ENCODE data around the gene HK1.

HK1 gene

GRCh38 chr10:69406302-69406811, 128.1 kb downstream of the HK1 start:
- DNase-seq (ENCODE audit: low read depth): no peak

- DNase-seq (ENCODE audit: low read depth): no peak
These were observed 128.7 kb downstream of the HK1 start for GRCh38 chr10:69406816-69407580.

- DNase-seq (ENCODE audit: low read depth): no peak
These were observed 129.5 kb downstream of the HK1 start for GRCh38 chr10:69407621-69408301.

GRCh38 chr10:69408318-69409175, 130.3 kb downstream of the HK1 start:
- peak; percentile 57 for DNase-seq (ENCODE audit: low read depth)

- DNase-seq (ENCODE audit: low read depth): no peak
These were observed 130.8 kb downstream of the HK1 start for GRCh38 chr10:69409176-69409495.

GRCh38 chr10:69409968-69410367, 131.7 kb downstream of the HK1 start:
- DNase-seq (ENCODE audit: low read depth): no peak

- no peak for DNase-seq (ENCODE audit: low read depth)
These were observed 132.2 kb downstream of the HK1 start for GRCh38 chr10:69410487-69410886.

- DNase-seq (ENCODE audit: low read depth): no peak
These were observed 133.2 kb downstream of the HK1 start for GRCh38 chr10:69411476-69411875.

GRCh38 chr10:69412232-69412790, 134.0 kb downstream of the HK1 start:
- DNase-seq (ENCODE audit: low read depth): no peak

- DNase-seq (ENCODE audit: low read depth): peak; percentile 31
These were observed 135.0 kb downstream of the HK1 start for GRCh38 chr10:69413221-69413865.

- DNase-seq (ENCODE audit: low read depth): no peak
These were observed 136.0 kb downstream of the HK1 start for GRCh38 chr10:69414036-69415018.

GRCh38 chr10:69415049-69415448, 136.8 kb downstream of the HK1 start:
- DNase-seq (ENCODE audit: low read depth): no peak

GRCh38 chr10:69415951-69416350, 137.7 kb downstream of the HK1 start:
- no peak for DNase-seq (ENCODE audit: low read depth)

- no peak for DNase-seq (ENCODE audit: low read depth)
These were observed 138.4 kb downstream of the HK1 start, which contains the start of gene TACR2 for GRCh38 chr10:69416695-69417094. TACR2 (minus strand) TSS chr10:69416918; CDS start chr10:69416323, 595 bp downstream.

- DNase-seq (ENCODE audit: low read depth): no peak
These were observed 139.2 kb downstream of the HK1 start for GRCh38 chr10:69417542-69417941.

GRCh38 chr10:69418052-69418752, 139.9 kb downstream of the HK1 start:
- no peak for DNase-seq (ENCODE audit: low read depth)

- DNase-seq (ENCODE audit: low read depth): no peak
These were observed 140.9 kb downstream of the HK1 start for GRCh38 chr10:69419096-69419743.

GRCh38 chr10:69419744-69420126, 141.4 kb downstream of the HK1 start:
- no peak for DNase-seq (ENCODE audit: low read depth)

- no peak for DNase-seq (ENCODE audit: low read depth)
These were observed 143.5 kb downstream of the HK1 start for GRCh38 chr10:69421611-69422308.
